GM12875 (cell line): ENCODE data around the gene LNX1.

ENCODE experiments used
- H3K4me3 ChIP-seq: one replicate; pipeline ENCODE4 v1.5.1; 2011; ENCODE audit warnings: low read depth, low read length, control low read depth
- TF ChIP-seq, protein P1 (sequence below): IDR thresholded peaks from 2 replicates; pipeline ENCODE4 v1.5.1; 2011; ENCODE audit warnings: low read depth, mild to moderate bottlenecking, control low read depth, inconsistent platforms, low read length, moderate library complexity, borderline replicate concordance; ENCODE audit not compliant: insufficient read depth

Gene LNX1

DNA sequence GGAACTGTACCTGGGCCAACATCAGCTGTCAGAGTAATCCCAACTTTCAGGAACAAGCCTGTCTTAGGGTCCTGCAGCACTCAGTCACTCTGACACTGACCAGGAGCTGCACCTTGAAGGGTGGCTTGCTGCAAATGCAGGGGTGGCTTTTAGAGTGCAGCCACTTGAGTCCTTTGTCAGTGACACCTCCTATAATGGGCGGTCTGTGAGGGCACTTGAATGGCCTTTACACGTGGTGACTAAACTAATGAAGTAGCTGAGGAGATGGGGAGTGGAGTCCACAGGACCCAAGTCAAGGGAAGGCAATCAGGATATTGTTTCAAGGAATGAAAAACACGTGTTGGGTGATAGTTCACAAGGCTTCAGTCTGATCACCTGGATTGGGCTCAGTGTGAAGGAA lies 11.1 kb upstream of the LNX1 start:
- no peak overlapping the region for H3K4me3 ChIP-seq
- TF ChIP-seq, protein P1, sequence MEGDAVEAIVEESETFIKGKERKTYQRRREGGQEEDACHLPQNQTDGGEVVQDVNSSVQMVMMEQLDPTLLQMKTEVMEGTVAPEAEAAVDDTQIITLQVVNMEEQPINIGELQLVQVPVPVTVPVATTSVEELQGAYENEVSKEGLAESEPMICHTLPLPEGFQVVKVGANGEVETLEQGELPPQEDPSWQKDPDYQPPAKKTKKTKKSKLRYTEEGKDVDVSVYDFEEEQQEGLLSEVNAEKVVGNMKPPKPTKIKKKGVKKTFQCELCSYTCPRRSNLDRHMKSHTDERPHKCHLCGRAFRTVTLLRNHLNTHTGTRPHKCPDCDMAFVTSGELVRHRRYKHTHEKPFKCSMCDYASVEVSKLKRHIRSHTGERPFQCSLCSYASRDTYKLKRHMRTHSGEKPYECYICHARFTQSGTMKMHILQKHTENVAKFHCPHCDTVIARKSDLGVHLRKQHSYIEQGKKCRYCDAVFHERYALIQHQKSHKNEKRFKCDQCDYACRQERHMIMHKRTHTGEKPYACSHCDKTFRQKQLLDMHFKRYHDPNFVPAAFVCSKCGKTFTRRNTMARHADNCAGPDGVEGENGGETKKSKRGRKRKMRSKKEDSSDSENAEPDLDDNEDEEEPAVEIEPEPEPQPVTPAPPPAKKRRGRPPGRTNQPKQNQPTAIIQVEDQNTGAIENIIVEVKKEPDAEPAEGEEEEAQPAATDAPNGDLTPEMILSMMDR, result no peak

DNA sequence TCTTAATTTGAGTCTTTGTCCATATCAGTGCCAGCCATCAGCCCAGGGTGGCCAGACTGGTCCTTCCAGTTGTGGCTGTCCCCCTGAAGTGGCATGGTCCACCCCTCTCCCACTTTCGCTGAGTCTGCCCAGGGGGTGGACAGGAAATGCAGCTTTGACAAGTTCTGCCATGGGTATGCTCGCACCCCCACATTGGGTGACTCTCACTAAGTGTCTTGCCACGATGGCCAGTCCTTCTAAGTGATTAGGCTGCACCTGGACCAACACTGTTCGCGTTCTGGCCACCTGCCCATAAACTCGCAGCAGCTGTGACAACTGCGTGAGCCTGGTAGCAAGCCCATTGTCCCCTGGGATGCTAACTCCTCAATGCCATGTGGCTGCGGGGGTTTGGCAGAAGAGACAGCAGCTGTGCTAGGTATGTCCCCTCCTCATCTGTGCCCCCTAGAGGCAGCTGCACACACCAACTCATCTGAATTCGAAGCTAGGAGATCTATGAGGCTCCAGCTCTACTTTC lies 10.0 kb upstream of the LNX1 start:
- TF ChIP-seq, protein P1, result peak; percentile 47; the same call in 1 of the 2 replicates
- H3K4me3 ChIP-seq, result no peak overlapping the region

DNA sequence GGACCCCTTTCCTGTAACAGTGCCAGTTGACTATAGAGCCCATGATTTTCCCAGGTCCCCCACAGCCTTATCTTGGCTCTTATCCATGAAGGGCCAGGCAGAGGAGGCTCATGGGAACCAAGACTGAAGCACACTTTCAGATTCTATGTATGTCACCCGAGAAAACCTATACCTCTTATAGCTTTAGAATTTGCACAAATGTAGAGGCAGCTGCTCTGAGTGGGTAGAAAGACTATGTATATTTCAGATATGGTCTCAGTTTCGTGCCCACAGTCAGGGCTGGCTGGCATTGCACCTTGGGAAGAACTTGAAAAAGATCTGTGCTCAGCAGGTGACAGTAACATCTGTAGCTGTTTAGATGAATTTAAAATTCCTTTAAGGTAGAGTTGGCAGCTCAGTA lies 8.3 kb upstream of the LNX1 start:
- TF ChIP-seq, protein P1, result no peak

DNA sequence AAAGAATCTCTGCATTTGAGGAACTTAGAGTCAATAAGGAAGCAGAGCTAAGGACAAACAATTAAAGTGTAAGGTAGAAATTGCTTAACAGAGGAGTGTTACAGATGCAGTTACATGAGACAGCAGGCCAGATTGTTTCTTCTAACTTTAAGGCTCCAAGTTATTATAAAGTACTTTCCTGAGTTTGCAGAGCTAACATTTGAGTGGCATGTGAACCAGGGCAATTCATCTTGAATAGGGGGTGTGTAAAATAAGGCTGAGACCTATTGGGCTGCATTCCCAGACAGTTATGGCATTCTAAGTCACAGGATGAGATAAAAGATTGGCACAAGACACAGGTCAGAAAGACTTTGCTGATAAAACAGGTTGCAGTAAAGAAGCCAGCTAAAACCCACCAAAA lies 7.6 kb upstream of the LNX1 start:
- no peak overlapping the region for H3K4me3 ChIP-seq
- TF ChIP-seq, protein P1, result no peak

More for the DNA sequence above, 8.3 kb upstream of the LNX1 start:
- no peak overlapping the region for H3K4me3 ChIP-seq

DNA sequence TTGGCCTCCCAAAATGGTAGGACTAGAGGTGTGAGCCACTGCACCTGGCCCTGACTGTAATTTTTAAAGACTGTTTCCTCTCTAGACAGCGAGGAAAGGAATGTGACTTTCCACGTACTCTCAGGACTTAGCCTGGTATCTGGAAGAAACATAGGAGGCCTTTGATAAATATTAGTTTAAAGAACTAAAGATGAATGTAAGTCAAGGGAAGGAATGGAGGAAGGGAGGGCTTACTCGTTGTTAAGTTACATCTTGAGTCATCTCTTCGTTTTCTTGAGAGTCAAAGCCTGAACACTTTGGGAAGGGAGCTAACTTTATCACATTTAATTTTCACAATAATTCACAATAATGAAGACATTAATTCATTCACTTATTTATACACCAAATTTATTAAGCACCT lies 7.2 kb upstream of the LNX1 start:
- TF ChIP-seq, protein P1, result no peak
- no peak overlapping the region for H3K4me3 ChIP-seq

DNA sequence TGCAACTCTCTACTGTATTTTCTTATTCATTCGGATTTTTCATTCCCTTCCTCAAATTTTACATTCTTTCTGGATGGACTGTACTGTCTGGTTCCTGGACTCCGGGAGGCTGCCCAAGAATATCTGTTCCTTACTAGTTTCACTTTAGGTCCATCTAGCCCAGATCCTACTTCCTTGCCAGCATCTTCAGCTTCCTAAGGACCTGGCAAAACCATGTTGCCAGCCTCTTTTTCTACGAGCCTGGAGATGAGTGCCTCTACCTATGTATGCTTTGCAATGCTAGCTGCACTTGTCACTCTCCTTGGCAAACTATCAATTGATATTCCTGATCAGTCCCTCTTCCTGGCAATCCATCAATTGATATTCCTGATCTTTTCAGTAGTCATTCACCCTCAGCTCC lies 5.6 kb upstream of the LNX1 start:
- H3K4me3 ChIP-seq, result no peak overlapping the region
- TF ChIP-seq, protein P1, result no peak

DNA sequence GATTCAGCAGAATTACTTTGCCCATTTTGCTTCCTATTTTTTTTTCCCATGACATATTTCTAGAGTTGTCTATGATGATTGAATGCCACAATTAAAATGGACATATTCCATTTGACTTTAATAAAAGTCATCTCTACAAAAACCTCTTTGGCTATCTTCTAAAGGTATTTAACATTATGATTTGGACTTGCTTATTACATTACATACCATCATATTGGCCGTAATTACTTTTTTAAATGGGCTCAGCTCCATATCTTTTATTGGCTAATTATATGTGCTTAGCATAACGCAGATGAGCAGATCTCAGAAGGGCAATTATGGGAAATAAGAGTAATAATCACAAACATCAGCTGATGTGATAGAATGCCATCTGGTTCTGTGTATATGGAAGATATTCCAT lies 4.5 kb upstream of the LNX1 start:
- H3K4me3 ChIP-seq, result no peak overlapping the region
- TF ChIP-seq, protein P1, result no peak
